ENCODE measurements around the gene ACE.

Gene ACE

DNA sequence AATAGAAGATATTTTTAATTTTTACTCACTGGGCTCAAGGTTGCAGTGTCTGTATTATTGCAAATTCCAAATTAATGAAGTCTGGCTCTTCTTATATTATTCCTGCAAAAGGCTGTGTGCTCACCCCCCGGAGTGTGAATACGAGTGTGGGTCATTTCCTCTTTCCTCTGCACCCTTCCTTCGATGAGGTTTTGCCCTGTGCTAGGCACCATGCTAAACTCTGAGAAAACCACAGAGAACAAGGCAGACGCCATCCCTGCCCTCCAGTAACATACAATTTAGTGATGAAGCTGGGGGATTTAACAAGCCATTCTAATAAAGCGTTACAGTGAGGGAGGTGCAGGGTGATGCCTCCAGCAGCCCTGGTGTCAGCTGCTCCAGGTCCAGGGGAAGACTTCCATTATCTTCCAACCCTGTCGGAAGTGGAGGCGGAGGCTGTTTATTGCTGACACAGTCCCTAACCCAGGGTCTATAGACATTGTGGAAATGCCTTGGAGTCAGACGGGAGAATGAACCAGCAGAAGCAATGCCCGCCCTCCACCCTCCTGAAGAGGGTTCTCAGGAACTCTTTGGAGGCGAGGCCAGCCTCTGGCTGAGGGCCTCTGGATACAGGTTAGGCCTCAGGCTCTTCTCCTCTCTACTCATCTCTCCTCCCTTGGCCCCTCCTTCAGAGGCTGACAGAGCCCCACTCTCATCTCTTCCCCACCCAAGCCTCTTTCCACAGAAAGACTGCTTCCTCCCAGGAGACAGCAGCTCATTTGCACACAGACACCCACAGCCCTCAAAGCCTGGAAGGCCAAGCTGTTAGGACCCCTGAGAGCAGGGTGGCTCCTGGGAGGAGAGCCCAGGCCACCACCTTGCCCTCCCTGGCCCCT is 2.0 kb upstream of the ACE start:
- DNase-seq (ENCODE audit: low read depth in 1 of 2, low spot score in 1 of 2), result no peak

- no peak for DNase-seq (ENCODE audit: low read depth in 1 of 2, low spot score in 1 of 2)
These were observed 1.1 kb upstream of the ACE start for GRCh38 chr17:63475491-63476412.

DNA sequence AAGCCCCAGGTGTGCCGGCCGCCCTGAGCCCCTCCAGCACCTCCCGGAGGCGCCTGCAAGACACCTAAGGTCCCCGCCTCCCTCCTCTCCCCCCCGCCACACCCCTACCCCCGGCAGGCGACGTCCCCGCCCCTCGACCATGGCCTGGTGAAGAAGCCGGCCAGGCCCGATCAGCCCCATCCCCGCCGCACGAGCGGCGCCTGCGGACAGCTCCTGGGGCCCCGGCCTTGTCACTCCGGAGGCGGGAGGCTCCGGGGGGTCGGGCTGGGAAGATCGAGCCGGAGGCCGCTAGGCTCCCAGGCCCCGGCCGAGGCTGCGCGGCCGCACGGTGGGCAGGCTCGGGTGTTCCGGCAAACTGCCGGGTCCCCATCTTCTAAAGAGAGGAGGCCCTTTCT is 405 bp upstream of the ACE start:
- DNase-seq (ENCODE audit: low read depth in 1 of 2, low spot score in 1 of 2), result no peak

GRCh38 chr17:63477480-63478440 is 899 bp downstream of the ACE start:
- no peak for DNase-seq (ENCODE audit: low read depth in 1 of 2, low spot score in 1 of 2)

DNA sequence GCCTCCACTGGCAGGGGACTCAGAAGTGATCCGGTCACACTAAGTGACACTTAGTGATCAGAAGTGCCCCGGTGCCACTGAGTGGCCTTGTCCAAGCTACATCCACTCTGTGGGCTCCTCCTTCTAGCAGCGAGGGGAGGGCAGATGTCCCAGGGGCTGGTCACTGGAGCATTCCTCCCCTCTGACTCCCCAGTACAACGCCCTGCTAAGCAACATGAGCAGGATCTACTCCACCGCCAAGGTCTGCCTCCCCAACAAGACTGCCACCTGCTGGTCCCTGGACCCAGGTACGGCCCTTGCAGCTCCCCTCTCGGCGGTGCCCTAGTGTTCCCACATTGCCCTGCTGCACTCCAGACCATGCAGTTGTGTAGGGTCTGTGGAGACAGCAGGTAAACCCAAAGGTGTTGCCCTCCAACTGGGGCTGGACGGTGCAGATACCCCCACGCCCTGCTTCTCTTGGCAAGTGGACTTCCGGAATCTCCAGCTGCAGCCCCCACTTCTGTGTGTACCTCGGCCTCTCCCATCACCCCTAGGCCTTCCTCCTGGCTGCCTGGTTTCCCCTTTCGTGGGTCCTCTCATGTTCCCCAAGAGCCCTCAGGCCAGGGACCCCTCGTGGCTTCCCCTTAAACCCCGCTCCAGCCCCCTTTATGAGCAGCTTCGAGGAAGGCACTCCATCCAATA is 2.1 kb downstream of the ACE start:
- peak; percentile 50 to 60 for DNase-seq (ENCODE audit: low read depth in 1 of 2, low spot score in 1 of 2)

- DNase-seq (ENCODE audit: low read depth in 1 of 2, low spot score in 1 of 2), result no peak
These were observed 2.8 kb downstream of the ACE start for GRCh38 chr17:63479495-63480184.

DNA sequence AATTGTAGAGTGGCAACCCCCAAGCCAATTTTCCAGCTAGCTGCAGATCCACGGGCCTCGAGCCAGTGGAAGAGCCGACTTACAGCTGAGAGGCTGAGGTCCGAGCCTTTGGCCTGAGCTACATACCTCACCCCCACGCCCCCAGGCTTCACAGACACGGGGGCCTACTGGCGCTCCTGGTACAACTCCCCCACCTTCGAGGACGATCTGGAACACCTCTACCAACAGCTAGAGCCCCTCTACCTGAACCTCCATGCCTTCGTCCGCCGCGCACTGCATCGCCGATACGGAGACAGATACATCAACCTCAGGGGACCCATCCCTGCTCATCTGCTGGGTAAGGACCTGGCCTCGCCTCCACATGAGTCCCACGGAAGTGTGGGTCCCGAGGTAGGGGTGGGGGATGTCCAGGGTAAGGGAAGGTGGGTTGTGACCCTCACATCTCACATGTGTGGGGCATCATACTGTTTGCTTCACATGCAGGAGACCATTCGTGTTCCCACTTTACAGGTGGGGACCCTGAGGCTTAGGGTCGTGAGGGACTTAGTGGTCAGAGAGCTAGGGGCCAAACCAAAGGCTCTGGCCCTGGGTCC is 3.4 kb downstream of the ACE start:
- no peak for DNase-seq (ENCODE audit: low read depth in 1 of 2, low spot score in 1 of 2)

GRCh38 chr17:63480826-63481487 is 4.1 kb downstream of the ACE start:
- no peak for DNase-seq (ENCODE audit: low read depth in 1 of 2, low spot score in 1 of 2)

DNA sequence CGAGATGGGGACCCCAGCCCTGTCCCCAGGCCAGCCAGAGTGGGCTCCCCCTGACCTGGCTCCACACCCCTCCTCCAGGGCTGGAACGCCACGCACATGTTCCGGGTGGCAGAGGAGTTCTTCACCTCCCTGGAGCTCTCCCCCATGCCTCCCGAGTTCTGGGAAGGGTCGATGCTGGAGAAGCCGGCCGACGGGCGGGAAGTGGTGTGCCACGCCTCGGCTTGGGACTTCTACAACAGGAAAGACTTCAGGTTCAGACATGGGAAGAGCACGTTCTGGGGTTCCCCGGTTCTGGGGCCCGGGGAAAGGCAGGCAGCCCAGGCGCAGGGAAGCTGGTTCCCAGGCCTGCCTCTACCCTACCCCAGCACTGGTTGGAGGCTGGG is 4.6 kb downstream of the ACE start:
- no peak for DNase-seq (ENCODE audit: low read depth in 1 of 2, low spot score in 1 of 2)

- DNase-seq (ENCODE audit: low read depth in 1 of 2, low spot score in 1 of 2), result no peak
These were observed 5.6 kb downstream of the ACE start for GRCh38 chr17:63482509-63482908.

GRCh38 chr17:63483038-63483437 is 6.2 kb downstream of the ACE start:
- DNase-seq (ENCODE audit: low read depth in 1 of 2, low spot score in 1 of 2), result no peak

DNA sequence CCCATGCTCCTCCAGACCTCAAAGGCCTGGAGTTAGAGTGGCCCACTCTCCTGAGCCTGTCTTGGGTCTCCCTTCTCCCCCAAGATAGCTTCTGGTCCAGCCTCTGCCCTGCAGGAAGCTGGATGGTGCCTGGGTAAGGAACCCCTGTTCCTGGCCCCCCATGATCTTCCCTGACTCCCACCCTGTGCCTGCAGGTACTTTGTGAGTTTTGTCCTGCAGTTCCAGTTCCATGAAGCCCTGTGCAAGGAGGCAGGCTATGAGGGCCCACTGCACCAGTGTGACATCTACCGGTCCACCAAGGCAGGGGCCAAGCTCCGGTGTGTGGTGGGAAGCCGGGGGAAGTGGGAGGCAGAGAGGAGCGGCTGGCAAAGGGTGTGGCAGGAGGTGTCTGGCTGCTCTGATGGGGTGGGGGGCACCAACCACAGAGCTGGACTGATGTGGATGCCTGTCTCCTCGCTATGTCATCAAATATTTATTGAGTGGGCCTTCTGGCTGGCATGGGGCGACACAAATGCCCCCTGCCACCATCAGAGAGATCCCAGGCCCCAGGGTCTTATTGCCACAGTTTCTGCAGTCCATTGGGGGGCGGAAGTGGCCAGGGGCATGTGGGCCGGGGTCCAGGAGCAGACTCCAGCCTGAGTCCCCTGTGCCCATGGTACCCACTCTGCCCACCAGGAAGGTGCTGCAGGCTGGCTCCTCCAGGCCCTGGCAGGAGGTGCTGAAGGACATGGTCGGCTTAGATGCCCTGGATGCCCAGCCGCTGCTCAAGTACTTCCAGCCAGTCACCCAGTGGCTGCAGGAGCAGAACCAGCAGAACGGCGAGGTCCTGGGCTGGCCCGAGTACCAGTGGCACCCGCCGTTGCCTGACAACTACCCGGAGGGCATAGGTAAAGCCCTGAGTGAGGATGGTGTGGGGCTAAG is 7.1 kb downstream of the ACE start:
- no peak for DNase-seq (ENCODE audit: low read depth in 1 of 2, low spot score in 1 of 2)

- no peak for DNase-seq (ENCODE audit: low read depth in 1 of 2, low spot score in 1 of 2)
These were observed 9.6 kb downstream of the ACE start for GRCh38 chr17:63486317-63487013.

GRCh38 chr17:63487014-63487339 is 10.1 kb downstream of the ACE start:
- no peak for DNase-seq (ENCODE audit: low read depth in 1 of 2, low spot score in 1 of 2)

- no peak for DNase-seq (ENCODE audit: low read depth in 1 of 2, low spot score in 1 of 2)
These were observed 12.0 kb downstream of the ACE start for GRCh38 chr17:63488851-63489250.

GRCh38 chr17:63489291-63489690 is 12.4 kb downstream of the ACE start:
- no peak for DNase-seq (ENCODE audit: low read depth in 1 of 2, low spot score in 1 of 2)

DNA sequence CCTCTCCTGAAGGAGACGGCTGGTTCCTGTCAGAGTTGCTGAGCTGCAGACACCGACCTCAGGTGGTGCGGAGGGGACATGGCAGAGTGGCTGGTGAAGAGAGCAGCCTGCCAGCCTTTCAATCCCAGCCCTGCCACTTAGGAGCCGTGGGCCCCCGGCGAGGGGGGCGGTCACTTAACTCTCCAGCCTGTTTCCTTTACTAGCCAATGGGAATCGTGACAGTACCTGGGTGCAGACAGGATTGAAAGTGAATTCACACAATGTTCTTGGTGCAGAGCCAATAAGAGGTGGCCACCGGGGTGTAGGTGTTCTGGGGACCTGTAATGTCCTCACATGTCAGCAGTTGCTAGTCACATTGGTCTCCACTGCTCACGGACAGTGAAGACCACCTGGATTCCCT is 13.5 kb downstream of the ACE start:
- no peak for DNase-seq (ENCODE audit: low read depth in 1 of 2, low spot score in 1 of 2)

Measured in stimulated activated CD4-positive, alpha-beta T cell treated with anti-CD3 and anti-CD28 coated beads, Interleukin-15, amount 100 ng/mL, for 1 hour (primary cell).